ENCODE results near the gene ARFGEF2. TPM values are rescaled to one million over a fixed set of nuclear protein-coding genes. Genes with fewer than 3 reads are reported as not detected.

Gene ARFGEF2
- total and polyA plus RNA-seq, 2 of the 8 experiments (the other 6 are each of a cell fraction or from before 2014, with no cell fraction given), result 8.1 to 21.8 TPM

DNA sequence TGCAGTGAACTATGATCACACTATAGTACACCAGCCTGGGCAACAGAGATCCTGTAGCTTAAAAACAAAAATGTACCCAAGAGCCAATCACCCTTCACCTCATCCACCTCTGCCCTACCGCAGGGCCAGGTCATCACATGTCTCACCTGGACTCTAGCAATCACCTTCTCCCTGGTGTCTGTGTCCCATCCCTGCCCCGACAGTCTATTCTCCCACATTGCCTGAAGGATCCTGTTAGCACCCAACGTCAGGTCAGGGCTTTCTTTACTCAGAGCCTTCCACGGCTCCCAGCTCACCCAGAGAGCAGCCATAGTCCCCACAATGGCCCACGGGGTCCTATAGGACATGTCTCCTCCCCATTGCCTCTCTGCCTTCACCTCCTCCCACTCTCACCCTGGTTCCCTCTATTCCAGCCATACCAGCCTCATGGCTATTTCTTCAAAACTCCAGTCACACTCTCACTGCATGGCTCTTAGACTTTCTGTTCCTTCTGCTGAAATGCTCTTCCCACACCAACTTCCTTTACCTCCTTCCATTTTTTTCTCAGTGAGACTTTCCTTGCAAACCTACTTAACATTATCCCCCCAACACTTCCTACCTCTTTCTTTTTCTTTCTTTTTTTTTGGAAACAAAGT is 22.5 kb upstream of the ARFGEF2 start:
- no peak overlapping the region for H3K23ac ChIP-seq (ENCODE audit: insufficient read length)
- H3K56ac ChIP-seq (replicated peaks; ENCODE audit: insufficient read length, low read depth, low read length), result no peak overlapping the region
- no peak overlapping the region for H4K8ac ChIP-seq (ENCODE audit: extremely low read depth, insufficient read depth, low read length)
- 88% methylated on average over 5 of the region's 5 CpGs; no CpG with 5 or more reads in 1 of the 2 experiments for WGBS, 2 experiments (ENCODE audit: extremely low coverage in 1 of 2, insufficient coverage in 1 of 2, insufficient read length in 1 of 2, insufficient replicate concordance in 2 of 2, low coverage in 1 of 2, low lambda C conversion rate in 2 of 2, missing lambda C conversion rate in 1 of 2)
- no peaks in the 10 kb centered on the region for H3K27me3 ChIP-seq (replicated peaks in 1 of 4; ENCODE audit: control insufficient read depth in 3 of 4, extremely low read depth in 1 of 4, insufficient read depth in 3 of 4, low read length in 3 of 4)
- no peak for DNase-seq (ENCODE audit: low read depth in 1 of 2, low spot score in 2 of 2)
- no peaks in the 10 kb centered on the region for H3K79me2 ChIP-seq (ENCODE audit: control insufficient read depth in 1 of 2, insufficient read depth in 2 of 2, low read length in 2 of 2)
- H2AFZ ChIP-seq (ENCODE audit: low read length), result no peak overlapping the region
- no peak overlapping the region for H3K4ac ChIP-seq (replicated peaks; ENCODE audit: insufficient read length, low read depth, low read length)
- peak overlapping the region; percentile 17 for H4K91ac ChIP-seq (replicated peaks; ENCODE audit: insufficient read length, low read length)
- no peaks in the 10 kb centered on the region for H3K9me3 ChIP-seq (ENCODE audit: insufficient read depth in 2 of 2, low read depth in 1 of 2, low read length in 1 of 2)
- H3K79me1 ChIP-seq (ENCODE audit: low read depth, low read length), result no peaks in the 10 kb centered on the region
- ChIA-PET CTCF (ENCODE audit: partially characterized antibody) (interaction anchor here (0.6 to 7.3 kb wide), 5 partner anchors 10 to 1467 kb away, joined by 3 to 67 read pairs (median 3); no protein-coding TSS in a partner anchor), POLR2A (ENCODE audit: partially characterized antibody) (no interaction called here)
- no peak overlapping the region for H3K18ac ChIP-seq (ENCODE audit: extremely low read depth, low read length)
- no peak overlapping the region for H3K9ac ChIP-seq (replicated peaks in 1 of 4; ENCODE audit: extremely low read depth in 1 of 4, low read depth in 3 of 4, low read length in 3 of 4)
- H4K20me1 ChIP-seq (replicated peaks in 1 of 2; ENCODE audit: control insufficient read depth in 1 of 2, insufficient read depth in 2 of 2, low read length in 2 of 2), result no peaks in the 10 kb centered on the region
- H2BK12ac ChIP-seq (ENCODE audit: low read depth, low read length), result no peak overlapping the region
- no peak overlapping the region for H3K14ac ChIP-seq (ENCODE audit: insufficient read length)
- TF ChIP-seq CBX5 (IDR thresholded peaks at IDR 0.05; ENCODE audit: low read depth, low read length) (no peak), KDM4A (IDR thresholded peaks at IDR 0.05; ENCODE audit: low read depth, low read length, severe bottlenecking) (no peak), JUN (IDR thresholded peaks at IDR 0.05; ENCODE audit: low read depth, low read length) (no peak), SP4 (IDR thresholded peaks at IDR 0.05; ENCODE audit: low read length) (no peak), RAD21 (IDR thresholded peaks at IDR 0.05 in 1 of 2, conservative IDR thresholded peaks at IDR 0.05 in 1 of 2; ENCODE audit: low read depth in 2 of 2, low read length in 2 of 2) (no peak), PHF8 (conservative IDR thresholded peaks at IDR 0.05; ENCODE audit: low read depth, low read length) (no peak), EZH2 (IDR thresholded peaks at IDR 0.05; ENCODE audit: low read depth, low read length, severe bottlenecking) (no peak), EP300 (IDR thresholded peaks at IDR 0.05; ENCODE audit: borderline replicate concordance in 1 of 2, low read depth in 2 of 2, low read length in 2 of 2) (no peak), POU5F1 (IDR thresholded peaks at IDR 0.05; ENCODE audit: low read depth, low read length) (no peak), TAF1 (IDR thresholded peaks at IDR 0.05; ENCODE audit: low read depth, low read length) (no peak)
- H2BK20ac ChIP-seq (ENCODE audit: low read length), result no peak overlapping the region
- no peak overlapping the region for H3K27ac ChIP-seq (ENCODE audit: low read depth, low read length)
- no peak for FAIRE-seq
- 0 out of 2 replicates have a peak overlapping the region, but pooled peaks have one; percentile 13 for H2AK5ac ChIP-seq (ENCODE audit: low read depth, low read length)
- no peak overlapping the region for H4K5ac ChIP-seq (ENCODE audit: insufficient read length, low read depth, low read length)
- no peak overlapping the region for H3K4me2 ChIP-seq (ENCODE audit: insufficient read depth in 1 of 2, low read depth in 2 of 2, low read length in 2 of 2)
- no peak overlapping the region for H3K4me3 ChIP-seq (ENCODE audit: extremely low read depth in 1 of 4, insufficient read depth in 2 of 4, low read depth in 3 of 4, low read length in 4 of 4)
- H2BK5ac ChIP-seq (ENCODE audit: low read depth, low read length), result no peak overlapping the region
- H3K4me1 ChIP-seq (replicated peaks in 1 of 4; ENCODE audit: control insufficient read depth in 3 of 4, insufficient read depth in 4 of 4, low read length in 3 of 4), result no peaks in the 10 kb centered on the region
- H3K23me2 ChIP-seq (ENCODE audit: low read depth, low read length), result no peaks in the 10 kb centered on the region
- H2BK15ac ChIP-seq (ENCODE audit: low read length), result no peak overlapping the region
- no peaks in the 10 kb centered on the region for H3K36me3 ChIP-seq (ENCODE audit: control insufficient read depth in 2 of 4, insufficient read depth in 4 of 4, low read length in 3 of 4)
- H2BK120ac ChIP-seq (replicated peaks; ENCODE audit: low read depth, low read length), result no peak overlapping the region

Data from H1 (cell line).